ENCODE measurements around the gene DKK3. TPM values are rescaled to one million over a fixed set of nuclear protein-coding genes. Genes with fewer than 3 reads are reported as not detected.

Gene DKK3
- total and polyA plus RNA-seq, 2 of the 13 experiments (the other 11 are each of a cell fraction or from before 2014, with no cell fraction given): 0.09 to 0.67 TPM

- Histone ChIP-seq H4K20me1 (ENCODE audit: insufficient read depth, low read length) (no peaks in the 10 kb centered on the region), H3K4me1 (ENCODE audit: insufficient read depth, low read length) (peaks cover 9% of the 10 kb centered on the region; the same call in 1 of the 2 replicates), H3K79me2 (ENCODE audit: insufficient read depth, low read length) (no peaks in the 10 kb centered on the region), H3K9me3 (ENCODE audit: low read length) (no peaks in the 10 kb centered on the region), H3K36me3 (replicated peaks in 1 of 2; ENCODE audit: control insufficient read depth in 1 of 2, insufficient read depth in 2 of 2, low read length in 2 of 2) (no peaks in the 10 kb centered on the region), H2AFZ (ENCODE audit: low read length) (no peak overlapping the region), H3K9ac (ENCODE audit: insufficient read depth, low read depth, low read length) (no peak overlapping the region), H3K27me3 (ENCODE audit: control insufficient read depth in 1 of 2, insufficient read depth in 2 of 2, low read length in 2 of 2) (peaks cover 5 to 29% of the 10 kb centered on the region in 2 experiments; a peak in 3 of 5 replicates), H3K27ac (ENCODE audit: extremely low read length, insufficient read depth, low read length) (no peak overlapping the region), H3K4me3 (replicated peaks in 1 of 3; ENCODE audit: insufficient read depth in 1 of 3, low read depth in 2 of 3, low read length in 3 of 3) (no peak overlapping the region), H3K4me2 (ENCODE audit: low read depth, low read length) (no peak overlapping the region)
- DNase-seq (ENCODE audit: low spot score): no peak
- POLR2A ChIA-PET: no interaction called here
- FAIRE-seq: no peak
- no TSS peak for BruUV-seq (replicated peaks)
- no peak for TF ChIP-seq ZNF761 (CRISPR knock-in tag; conservative IDR thresholded peaks at IDR 0.05)
- no peak for TF ChIP-seq ZNF839 (CRISPR knock-in tag; IDR thresholded peaks at IDR 0.05; ENCODE audit: borderline replicate concordance)
- TF ChIP-seq ZNF224 (CRISPR knock-in tag; IDR thresholded peaks at IDR 0.05): no peak
- TF ChIP-seq ZFAT (CRISPR knock-in tag; conservative IDR thresholded peaks at IDR 0.05): no peak
- no peak for TF ChIP-seq TBP (CRISPR knock-in tag; IDR thresholded peaks at IDR 0.05)
- TF ChIP-seq ZNF768 (CRISPR knock-in tag; IDR thresholded peaks at IDR 0.05): peak; percentile 55; the same call in 1 of the 2 replicates
- TF ChIP-seq, protein P1, sequence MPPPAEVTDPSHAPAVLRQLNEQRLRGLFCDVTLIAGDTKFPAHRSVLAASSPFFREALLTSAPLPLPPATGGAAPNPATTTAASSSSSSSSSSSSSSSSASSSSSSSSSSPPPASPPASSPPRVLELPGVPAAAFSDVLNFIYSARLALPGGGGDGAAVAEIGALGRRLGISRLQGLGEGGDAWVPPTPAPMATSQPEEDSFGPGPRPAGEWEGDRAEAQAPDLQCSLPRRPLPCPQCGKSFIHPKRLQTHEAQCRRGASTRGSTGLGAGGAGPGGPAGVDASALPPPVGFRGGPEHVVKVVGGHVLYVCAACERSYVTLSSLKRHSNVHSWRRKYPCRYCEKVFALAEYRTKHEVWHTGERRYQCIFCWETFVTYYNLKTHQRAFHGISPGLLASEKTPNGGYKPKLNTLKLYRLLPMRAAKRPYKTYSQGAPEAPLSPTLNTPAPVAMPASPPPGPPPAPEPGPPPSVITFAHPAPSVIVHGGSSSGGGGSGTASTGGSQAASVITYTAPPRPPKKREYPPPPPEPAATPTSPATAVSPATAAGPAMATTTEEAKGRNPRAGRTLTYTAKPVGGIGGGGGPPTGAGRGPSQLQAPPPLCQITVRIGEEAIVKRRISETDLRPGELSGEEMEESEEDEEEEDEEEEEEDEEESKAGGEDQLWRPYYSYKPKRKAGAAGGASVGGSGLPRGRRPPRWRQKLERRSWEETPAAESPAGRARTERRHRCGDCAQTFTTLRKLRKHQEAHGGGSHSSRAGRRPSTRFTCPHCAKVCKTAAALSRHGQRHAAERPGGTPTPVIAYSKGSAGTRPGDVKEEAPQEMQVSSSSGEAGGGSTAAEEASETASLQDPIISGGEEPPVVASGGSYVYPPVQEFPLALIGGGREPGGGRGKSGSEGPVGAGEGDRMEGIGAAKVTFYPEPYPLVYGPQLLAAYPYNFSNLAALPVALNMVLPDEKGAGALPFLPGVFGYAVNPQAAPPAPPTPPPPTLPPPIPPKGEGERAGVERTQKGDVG (CRISPR knock-in tag; IDR thresholded peaks at IDR 0.05; ENCODE audit: borderline replicate concordance): no peak
- TF ChIP-seq NFKB2 (CRISPR knock-in tag; IDR thresholded peaks at IDR 0.05; ENCODE audit: borderline replicate concordance): no peak
- TF ChIP-seq PRDM15 (CRISPR knock-in tag; IDR thresholded peaks at IDR 0.05): no peak
- in situ Hi-C loops (cut with HindIII; ENCODE audit: extremely low pct_ligation_motif_present, low pct_unique_long_range_greater_than_20kb): no loop called here
- ATAC-seq: peak; percentile 24; the same call in 1 of the 3 replicates
- 67% methylated on average over 5 of the region's 13 CpGs for WGBS (ENCODE audit: low lambda C conversion rate)
- CTCF ChIA-PET (ENCODE audit: low intra/inter-chr PET ratio, low total read pairs): no interaction called here
- intact Hi-C loops (cut with micrococcal nuclease; ENCODE audit: unreplicated experiment): no loop called here
Observed at GRCh38 chr11:11978792-11979487, 29.5 kb downstream of the DKK3 start.

All from HepG2 (cell line).